Lung (tissue), 12 donors: ENCODE results near the gene NCBP3. TPM values are rescaled to one million over a fixed set of nuclear protein-coding genes. Genes with fewer than 3 reads are reported as not detected.

Experiments
- ATAC-seq: fragments of 200-7000 bp; cut with Tn5 transposase; one replicate; pipeline ENCODE4 v1.9.1; 2020; ENCODE audit warnings: moderate number of reproducible peaks; ENCODE audit not compliant: insufficient read depth, low FRiP score
- DNase-seq, 3 donors: peaks; one replicate each; pipeline ENCODE4 v3.0.0-alpha.2; 2013 to 2017
- H3K27ac ChIP-seq, 2 donors: one replicate each; pipeline ENCODE4 v1.5.1; 2013; ENCODE audit warnings: mild to moderate bottlenecking in 2 of 2, moderate library complexity in 2 of 2, control low read depth in 1 of 2, inconsistent platforms in 1 of 2, low read depth in 1 of 2, low read length in 1 of 2
- H3K27me3 ChIP-seq, 3 donors: one replicate each; pipeline ENCODE4 v1.5.1; 2013; ENCODE audit warnings: low read length in 2 of 3; ENCODE audit not compliant: control insufficient read depth in 3 of 3, insufficient read depth in 3 of 3
- H3K36me3 ChIP-seq, 4 donors: one replicate each; pipeline ENCODE4 v1.5.1; 2013; ENCODE audit warnings: low read length in 4 of 4, mild to moderate bottlenecking in 1 of 4, moderate library complexity in 1 of 4; ENCODE audit not compliant: control insufficient read depth in 4 of 4, insufficient read depth in 4 of 4
- H3K4me1 ChIP-seq, 5 donors: one replicate each; pipeline ENCODE4 v1.5.1; 2013; ENCODE audit warnings: low read length in 5 of 5, mild to moderate bottlenecking in 2 of 5, moderate library complexity in 1 of 5; ENCODE audit not compliant: control insufficient read depth in 5 of 5, insufficient read depth in 5 of 5
- H3K4me3 ChIP-seq: one replicate; pipeline ENCODE4 v1.5.1; 2013; ENCODE audit warnings: mild to moderate bottlenecking, control low read depth, moderate library complexity
- H3K9ac ChIP-seq, 2 donors: one replicate each; pipeline ENCODE4 v1.5.1; 2013; ENCODE audit warnings: low read length in 2 of 2, control low read depth in 1 of 2; ENCODE audit not compliant: insufficient read depth in 1 of 2
- H3K9me3 ChIP-seq, 4 donors: one replicate each; pipeline ENCODE4 v1.5.1; 2013; ENCODE audit warnings: low read length in 3 of 4, mild to moderate bottlenecking in 1 of 4, moderate library complexity in 1 of 4; ENCODE audit not compliant: control insufficient read depth in 4 of 4, insufficient read depth in 3 of 4
- WGBS, 2 donors: extraction: QIAGEN DNeasy Blood & Tissue Kit; methylation state at CpG; one replicate each; pipeline ENCODE4 v1.1.7; 2013; 5-methylcytosine and 5-hydroxymethylcytosine counted together
- polyA plus RNA-seq, 2 donors: library from polyadenylated mRNA; stranded (reverse); fragments of 200-250 nt; gene quantifications; one replicate each; pipeline ENCODE4 v1.2.1, GENCODE V29; 2013
- total RNA-seq, 2 donors: library from RNA; depleted of rRNA in 1 of 2; stranded (reverse); fragments of >200 nt in 1 of 2; gene quantifications; one replicate each; pipeline ENCODE4 v1.2.1, GENCODE V29; 2014 to 2021
- TF ChIP-seq, protein P1 (sequence below): IDR thresholded peaks from 2 replicates; pipeline ENCODE4 v1.5.1; 2012; ENCODE audit warnings: mild to moderate bottlenecking; ENCODE audit errors: control extremely low read depth, extremely low read depth
- donor health status: control.
- donor health status: control.
- donor health status: Bipolar disorder and iron deficiency.
- donor health status: healthy.
- donor health status: DM: yes; HTN: yes; CAD: no.

Gene NCBP3
- total and polyA plus RNA-seq, 4 donors = 15.9 to 49.4 (median 26.0) TPM

DNA sequence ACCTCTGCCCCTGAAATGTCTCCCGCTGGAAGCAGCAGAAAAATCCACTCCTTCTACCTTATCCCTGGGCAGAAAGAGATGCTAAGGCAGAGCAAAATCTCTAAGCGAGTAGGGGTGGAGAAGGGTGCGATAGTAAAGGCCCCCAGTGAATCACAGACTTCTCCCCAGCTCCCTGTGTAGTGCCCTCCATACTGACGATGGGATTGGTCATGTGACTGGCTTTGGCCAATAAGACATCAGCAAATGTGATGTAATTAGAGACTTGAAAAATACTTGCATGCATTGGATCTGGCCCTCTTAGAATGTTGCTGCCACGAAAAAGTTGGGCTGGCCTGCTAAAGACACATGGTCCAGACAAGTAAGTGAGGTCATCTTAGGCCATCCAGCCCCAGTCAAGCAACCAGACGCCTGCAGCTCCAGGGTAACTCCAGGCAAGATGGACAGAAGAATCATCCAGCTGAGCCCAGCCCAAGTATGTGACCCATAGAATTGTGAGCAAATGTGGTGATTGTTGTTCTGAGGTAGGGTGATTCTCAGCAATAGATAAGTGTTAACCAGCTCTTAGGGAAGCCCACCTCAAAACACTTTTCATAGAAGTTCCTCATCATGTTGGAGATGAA is 86.3 kb downstream of the NCBP3 start:
- no peaks in the 10 kb centered on the region for H3K27me3 ChIP-seq
- peaks cover 0 to 14% (median 0%) of the 10 kb centered on the region in 4 donors for H3K9me3 ChIP-seq
- H3K27ac ChIP-seq = no peak overlapping the region
- no peak overlapping the region for H3K9ac ChIP-seq
- TF ChIP-seq, protein P1, sequence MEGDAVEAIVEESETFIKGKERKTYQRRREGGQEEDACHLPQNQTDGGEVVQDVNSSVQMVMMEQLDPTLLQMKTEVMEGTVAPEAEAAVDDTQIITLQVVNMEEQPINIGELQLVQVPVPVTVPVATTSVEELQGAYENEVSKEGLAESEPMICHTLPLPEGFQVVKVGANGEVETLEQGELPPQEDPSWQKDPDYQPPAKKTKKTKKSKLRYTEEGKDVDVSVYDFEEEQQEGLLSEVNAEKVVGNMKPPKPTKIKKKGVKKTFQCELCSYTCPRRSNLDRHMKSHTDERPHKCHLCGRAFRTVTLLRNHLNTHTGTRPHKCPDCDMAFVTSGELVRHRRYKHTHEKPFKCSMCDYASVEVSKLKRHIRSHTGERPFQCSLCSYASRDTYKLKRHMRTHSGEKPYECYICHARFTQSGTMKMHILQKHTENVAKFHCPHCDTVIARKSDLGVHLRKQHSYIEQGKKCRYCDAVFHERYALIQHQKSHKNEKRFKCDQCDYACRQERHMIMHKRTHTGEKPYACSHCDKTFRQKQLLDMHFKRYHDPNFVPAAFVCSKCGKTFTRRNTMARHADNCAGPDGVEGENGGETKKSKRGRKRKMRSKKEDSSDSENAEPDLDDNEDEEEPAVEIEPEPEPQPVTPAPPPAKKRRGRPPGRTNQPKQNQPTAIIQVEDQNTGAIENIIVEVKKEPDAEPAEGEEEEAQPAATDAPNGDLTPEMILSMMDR = no peak
- no peak overlapping the region for H3K4me3 ChIP-seq
- ATAC-seq (no peak), DNase-seq (no peak)
- no peaks in the 10 kb centered on the region for H3K36me3 ChIP-seq
- H3K4me1 ChIP-seq = no peaks in the 10 kb centered on the region
- 85 to 93% methylated on average over 6 of the region's 6 CpGs for WGBS, 2 donors

DNA sequence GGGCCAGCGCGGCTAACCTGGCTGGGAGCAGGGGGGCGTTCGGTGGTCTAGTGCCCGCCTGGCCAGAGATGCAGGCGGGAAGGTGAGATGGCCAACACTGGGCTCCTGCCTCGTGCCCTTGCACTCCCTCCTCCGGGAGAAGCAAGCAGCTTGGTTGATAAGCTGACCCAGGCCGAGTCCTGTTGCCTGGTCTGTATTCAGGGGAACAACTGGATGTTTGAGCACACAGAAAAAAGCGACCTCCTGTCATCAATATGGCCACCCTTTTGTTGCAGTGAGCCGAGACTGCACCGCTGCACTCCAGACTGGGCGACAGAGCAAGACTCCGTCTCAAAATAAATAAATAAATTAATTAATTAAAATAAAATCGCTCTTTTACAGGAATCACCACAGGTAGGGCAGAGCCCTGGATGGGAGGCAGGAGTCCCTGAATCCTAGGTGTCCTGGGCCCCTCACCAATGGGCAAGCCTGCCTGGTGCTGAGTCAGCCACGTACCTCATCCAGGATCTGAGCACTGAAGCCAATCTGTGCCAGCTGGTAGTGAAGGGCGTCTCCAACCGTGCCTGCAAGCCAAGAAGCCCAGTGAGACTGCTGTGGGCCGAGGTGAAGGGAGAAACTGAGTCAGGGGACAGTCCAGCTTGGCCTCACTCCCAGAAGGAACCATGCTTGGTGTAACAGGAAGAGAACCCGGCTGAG is 90.6 kb downstream of the NCBP3 start:
- peaks cover 0 to 10% (median 0%) of the 10 kb centered on the region in 4 donors for H3K9me3 ChIP-seq
- ATAC-seq (no peak), DNase-seq (no peak)
- H3K27me3 ChIP-seq = no peaks in the 10 kb centered on the region
- H3K36me3 ChIP-seq = no peaks in the 10 kb centered on the region
- WGBS, 2 donors = 57 to 64% methylated on average over 20 of the region's 20 CpGs
- TF ChIP-seq, protein P1 = no peak
- peak overlapping the region; percentile 27 for H3K4me3 ChIP-seq
- H3K9ac ChIP-seq = no peak overlapping the region
- H3K4me1 ChIP-seq = peaks cover 0 to 3% (median 0%) of the 10 kb centered on the region in 5 donors
- H3K27ac ChIP-seq = peak overlapping the region in 1 of 2 donors; percentile 76

- H3K36me3 ChIP-seq = no peaks in the 10 kb centered on the region
- DNase-seq (peak; percentile 71 to 91 (median 88)), ATAC-seq (peak; percentile 93)
- TF ChIP-seq, protein P1 = no peak
- peak overlapping the region; percentile 27 for H3K4me3 ChIP-seq
- H3K27ac ChIP-seq = peak overlapping the region in 1 of 2 donors; percentile 76
- peaks cover 0 to 3% (median 0%) of the 10 kb centered on the region in 5 donors for H3K4me1 ChIP-seq
- 10 to 12% methylated on average over 44 to 56 of the region's 56 CpGs for WGBS, 2 donors
- peaks cover 0 to 6% (median 0%) of the 10 kb centered on the region in 4 donors for H3K9me3 ChIP-seq
- no peak overlapping the region for H3K9ac ChIP-seq
- no peaks in the 10 kb centered on the region for H3K27me3 ChIP-seq
Observed at GRCh38 chr17:3754458-3755334, 91.3 kb downstream of the NCBP3 start.
